ENCODE measurements around the gene ARL14EP.

The ARL14EP gene

DNA sequence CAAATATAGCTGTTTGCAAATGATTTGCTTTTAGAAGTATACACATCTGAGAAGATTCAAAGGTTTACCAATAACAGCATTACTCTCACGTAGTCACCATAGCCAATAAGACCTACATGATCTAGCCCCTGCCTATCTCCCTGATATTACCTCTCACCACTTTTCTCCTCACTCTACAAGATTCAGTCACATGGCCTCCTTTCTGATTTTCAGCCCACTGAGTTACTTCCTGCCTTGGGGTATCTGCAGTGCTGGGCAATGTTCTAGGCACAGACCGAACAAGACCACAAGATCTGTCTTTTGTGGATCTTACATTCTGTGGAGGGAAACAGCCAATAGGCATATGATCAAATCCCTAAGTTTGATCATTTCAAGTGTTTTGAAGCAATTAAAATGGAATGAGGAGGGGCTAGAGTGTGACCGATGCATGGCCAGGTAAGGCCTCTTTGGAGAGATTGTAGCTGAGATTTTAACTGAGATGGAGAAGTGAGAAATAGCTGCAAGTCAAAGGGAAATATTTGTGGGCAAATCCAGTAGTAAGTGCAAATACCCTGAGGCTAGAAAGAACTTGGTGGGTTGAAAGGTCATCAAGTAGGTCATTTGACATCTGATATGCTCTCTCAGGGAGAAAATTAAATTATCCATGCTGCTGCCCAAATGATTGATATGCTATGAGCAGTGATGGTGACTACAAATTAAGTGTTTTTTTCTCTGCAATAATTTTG lies 43.1 kb downstream of the ARL14EP start:
- in situ Hi-C loops (cut with MboI; ENCODE audit: low sequenced_read_pairs) = loop anchor here (25.0 kb wide), 1 partner anchor 546 kb away; no protein-coding TSS in a partner anchor

DNA sequence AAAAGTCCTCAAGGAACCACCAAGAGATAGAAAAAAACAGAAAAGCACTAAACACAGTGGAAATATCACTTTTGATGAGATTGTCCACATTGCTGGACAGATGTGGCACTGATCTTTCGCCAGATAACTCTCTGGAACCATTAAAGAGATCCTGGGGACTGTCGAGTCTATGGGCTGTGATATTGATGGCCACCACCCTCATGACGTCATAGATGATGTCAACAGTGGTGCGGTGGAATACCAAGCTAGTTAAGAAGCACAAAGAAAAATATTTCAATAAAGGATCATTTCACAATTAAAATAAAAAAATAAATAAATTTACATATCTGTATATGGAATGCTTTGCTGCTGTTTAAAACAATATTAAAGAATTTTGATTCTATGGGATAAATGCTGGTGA lies 45.5 kb downstream of the ARL14EP start:
- in situ Hi-C loops (cut with MboI; ENCODE audit: low sequenced_read_pairs) = loop anchor here (25.0 kb wide), 1 partner anchor 544 kb away; no protein-coding TSS in a partner anchor

DNA sequence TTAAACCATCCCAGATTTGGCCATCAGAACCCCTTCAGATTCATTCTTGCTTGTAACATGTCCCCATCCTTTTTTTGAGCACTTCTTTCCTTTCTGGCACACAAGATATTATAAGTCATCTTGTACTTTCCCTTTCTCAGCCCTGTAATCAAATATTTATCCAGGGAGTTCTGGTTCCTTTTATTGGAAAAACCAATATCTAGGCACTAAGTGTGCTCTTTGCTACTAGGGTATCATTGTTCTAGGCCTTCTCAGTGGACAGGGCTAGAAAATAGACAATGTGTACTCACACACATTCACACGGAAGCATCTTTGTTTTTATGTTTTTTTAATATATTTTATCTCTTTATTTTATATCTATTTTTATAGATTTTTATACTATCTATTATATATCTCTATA lies 47.3 kb downstream of the ARL14EP start:
- in situ Hi-C loops (cut with MboI; ENCODE audit: low sequenced_read_pairs) = loop anchor here (25.0 kb wide), 1 partner anchor 542 kb away; no protein-coding TSS in a partner anchor

DNA sequence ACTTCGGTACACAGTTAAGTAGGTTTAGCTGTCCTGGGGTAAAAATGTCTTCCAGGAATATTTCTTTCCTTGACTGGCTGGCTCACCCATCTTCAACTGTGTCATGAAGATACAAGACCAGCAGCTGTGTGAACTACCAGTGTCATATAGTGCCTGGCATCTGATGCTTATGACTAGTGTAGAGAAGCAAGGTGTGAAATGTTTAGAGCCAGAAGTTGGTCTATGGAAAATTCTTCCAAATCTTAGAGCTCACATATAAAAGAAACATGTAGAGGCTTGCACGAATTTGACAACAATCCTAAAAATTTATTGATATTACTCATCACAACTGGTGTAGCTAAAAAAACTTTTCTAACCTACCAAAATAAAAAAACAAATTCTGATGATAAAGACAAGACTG lies 54.4 kb downstream of the ARL14EP start:
- in situ Hi-C loops (cut with MboI; ENCODE audit: low sequenced_read_pairs) = no loop called here

DNA sequence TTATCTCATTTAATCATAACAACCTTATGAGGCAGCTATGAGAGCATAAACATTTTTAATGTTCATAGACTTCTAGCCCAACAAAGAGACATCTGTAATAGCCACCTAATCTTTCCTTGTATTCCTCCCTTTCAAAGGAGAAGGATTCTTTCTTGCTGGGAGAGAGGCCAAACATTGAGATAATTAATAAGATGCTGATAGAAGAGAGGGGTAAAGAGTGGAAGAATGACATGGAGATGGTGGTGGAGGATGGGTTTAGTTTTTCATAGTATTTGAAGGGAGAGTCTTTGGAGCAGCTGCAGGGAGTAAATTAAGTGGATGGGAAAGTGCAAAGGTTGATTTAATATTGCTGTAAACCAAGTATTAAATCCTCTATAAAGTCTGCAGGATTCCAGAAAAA lies 57.9 kb downstream of the ARL14EP start:
- in situ Hi-C loops (cut with MboI; ENCODE audit: low sequenced_read_pairs) = no loop called here

DNA sequence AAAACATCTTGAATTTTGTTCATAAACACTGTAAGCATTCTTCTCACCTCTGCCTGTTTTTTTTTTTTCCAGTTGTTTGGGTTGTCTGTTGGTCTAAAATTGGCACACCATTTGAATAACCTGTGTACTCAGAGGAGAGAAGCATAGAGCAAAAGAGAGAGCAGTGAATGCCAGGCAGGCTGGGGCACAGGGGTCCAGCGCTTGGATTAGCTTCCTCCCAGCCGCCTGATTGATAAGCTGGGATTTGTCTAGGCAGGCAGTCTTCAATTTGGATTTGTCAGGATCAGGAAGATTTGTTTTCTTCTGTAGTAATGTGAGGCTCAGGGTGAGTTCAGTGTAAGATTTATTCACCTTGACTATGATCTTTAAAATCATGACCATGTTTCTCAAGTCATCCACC lies 59.0 kb downstream of the ARL14EP start:
- in situ Hi-C loops (cut with MboI; ENCODE audit: low sequenced_read_pairs) = no loop called here
